ENCODE data around the gene CNOT11.
"Not testable (repeated sequence)": the region's sequence is repeated elsewhere in the genome, so short reads cannot be mapped to it uniquely, and the experiment has no call there.

Gene CNOT11

DNA sequence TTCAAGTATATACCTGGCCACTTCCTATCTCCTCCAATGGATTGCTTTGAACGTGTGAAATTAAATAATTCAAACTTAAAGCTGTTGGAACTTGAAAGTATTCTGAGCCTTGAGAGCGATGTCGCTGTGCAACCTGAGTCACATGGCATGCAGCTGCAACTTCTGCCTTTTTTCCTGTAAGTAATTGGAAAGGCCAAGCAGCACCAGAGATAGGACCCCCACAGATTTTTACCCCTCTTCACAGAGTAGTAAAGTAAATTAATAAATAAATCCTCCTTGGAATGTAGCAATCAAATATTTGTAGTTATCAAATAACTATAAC, 59.0 kb downstream of the CNOT11 start:
- DNase-seq: no peak

DNA sequence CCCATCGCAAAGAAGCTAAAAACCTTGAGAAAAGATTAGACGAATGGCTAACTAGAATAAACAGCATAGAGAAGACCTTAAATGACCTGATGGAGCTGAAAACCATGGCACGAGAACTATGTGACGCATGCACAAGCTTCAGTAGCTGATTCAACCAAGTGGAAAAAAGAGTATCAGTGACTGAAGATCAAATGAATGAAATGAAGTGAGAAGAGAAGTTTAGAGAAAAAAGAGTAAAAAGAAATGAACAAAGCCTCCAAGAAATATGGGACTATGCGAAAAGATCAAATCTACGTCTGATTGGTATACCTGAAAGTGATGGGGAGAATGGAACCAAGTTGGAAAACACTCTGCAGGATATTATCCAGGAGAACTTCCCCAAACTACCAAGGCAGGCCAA, 63.9 kb downstream of the CNOT11 start:
- DNase-seq: not testable (repeated sequence)

Data from NCI-H1092 treated with DMSO at 0.1 percent for 48 hours (cell line).